SJSA1 (cell line): ENCODE data around the gene TFCP2L1. TPM values are rescaled to one million over a fixed set of nuclear protein-coding genes. Genes with fewer than 3 reads are reported as not detected.
"Not testable (repeated sequence)": the region's sequence is repeated elsewhere in the genome, so short reads cannot be mapped to it uniquely, and the experiment has no call there.

ENCODE experiments used
- DNase-seq, 2 experiments: peaks; one replicate each; pipeline ENCODE4 v3.0.0-alpha.2; 2015 to 2020; ENCODE audit warnings: low spot score in 2 of 2, low read depth in 1 of 2
- H3K27ac ChIP-seq: fragments of 250-450 bp; sonication (Bioruptor Pico); 2 replicates; pipeline ENCODE4 v1.5.1; 2020; ENCODE audit warnings: mild to moderate bottlenecking, moderate library complexity
- H3K27me3 ChIP-seq: fragments of 250-450 bp; sonication (Bioruptor Pico); replicated peaks from 2 replicates; pipeline ENCODE4 v1.5.1; 2020; ENCODE audit warnings: mild to moderate bottlenecking, moderate library complexity
- H3K36me3 ChIP-seq: fragments of 250-450 bp; sonication (Bioruptor Pico); 2 replicates; pipeline ENCODE4 v1.5.1; 2020; ENCODE audit warnings: mild to moderate bottlenecking
- H3K4me1 ChIP-seq: fragments of 250-450 bp; sonication (Bioruptor Pico); replicated peaks from 2 replicates; pipeline ENCODE4 v1.6.1; 2021; ENCODE audit warnings: mild to moderate bottlenecking
- H3K4me3 ChIP-seq: fragments of 250-450 bp; sonication (Bioruptor Pico); 2 replicates; pipeline ENCODE4 v1.5.1; 2020; ENCODE audit warnings: mild to moderate bottlenecking
- H3K9me3 ChIP-seq: fragments of 250-450 bp; sonication (Bioruptor Pico); replicated peaks from 2 replicates; pipeline ENCODE4 v1.5.1; 2020; ENCODE audit warnings: mild to moderate bottlenecking
- total RNA-seq: library from RNA; depleted of rRNA; stranded (reverse); fragments of >200 nt; shearing (Covaris generic); gene quantifications from 2 replicates; pipeline ENCODE4 v1.2.3, GENCODE V29; 2014

Gene TFCP2L1
- total RNA-seq, 1 experiment from 2014 or later, result not detected

DNA sequence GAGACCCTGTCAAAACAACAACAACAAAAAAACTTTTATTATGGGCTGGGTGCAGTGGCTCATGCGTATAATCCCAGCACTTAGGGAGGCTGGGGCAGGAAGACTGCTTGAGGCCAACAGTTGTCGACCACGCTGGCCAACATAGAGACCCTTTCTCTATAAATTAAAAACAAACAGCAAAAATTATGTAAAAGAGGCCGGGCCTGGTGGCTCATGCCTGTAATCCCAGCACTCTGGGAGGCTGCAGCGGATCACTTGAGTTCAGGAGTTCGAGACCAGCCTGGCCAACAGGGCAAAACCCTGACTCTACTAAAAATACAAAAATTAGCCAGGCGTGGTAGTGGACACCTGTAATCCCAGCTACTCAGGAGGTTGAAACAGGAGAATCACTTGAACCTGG, 15.6 kb downstream of the TFCP2L1 start:
- H3K4me3 ChIP-seq, result not testable (repeated sequence)

DNA sequence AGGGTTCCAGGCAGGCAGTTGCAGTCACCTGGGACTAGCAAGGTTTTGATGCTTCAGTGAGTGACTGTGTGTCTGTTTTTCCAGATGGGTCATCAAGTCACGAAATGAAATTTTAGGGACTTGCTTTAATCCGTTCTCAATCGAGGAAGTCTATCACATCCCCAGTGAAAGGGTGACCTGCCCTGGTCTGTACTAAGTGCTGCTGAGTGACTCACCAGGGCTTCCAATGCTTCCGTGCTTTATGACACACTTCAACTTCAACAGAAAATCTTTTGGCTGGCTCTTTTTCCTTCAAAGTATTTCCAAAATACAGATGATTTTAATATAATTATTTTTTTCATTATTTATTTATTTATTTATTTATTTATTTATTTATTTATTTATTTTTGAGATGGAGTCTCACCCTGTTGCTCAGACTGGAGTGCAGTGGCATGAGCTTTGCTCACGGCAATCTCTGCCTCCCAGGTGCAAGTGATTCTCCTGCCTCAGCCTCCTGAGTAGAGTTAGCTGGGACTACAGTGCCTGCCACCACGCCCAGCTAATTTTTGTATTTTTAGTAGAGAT, 18.4 kb downstream of the TFCP2L1 start:
- Histone ChIP-seq H3K4me3 (no peak overlapping the region), H3K27me3 (no peaks in the 10 kb centered on the region; the same call in 1 of the 2 replicates), H3K4me1 (no peaks in the 10 kb centered on the region), H3K9me3 (no peaks in the 10 kb centered on the region), H3K27ac (no peak overlapping the region), H3K36me3 (no peaks in the 10 kb centered on the region)
- no peak for DNase-seq

More for the DNA sequence above, 15.6 kb downstream of the TFCP2L1 start:
- not testable (repeated sequence) for H3K36me3 ChIP-seq, H3K27ac ChIP-seq, H3K9me3 ChIP-seq, H3K4me1 ChIP-seq, DNase-seq
- peaks cover 13% of the 10 kb centered on the region for H3K27me3 ChIP-seq

DNA sequence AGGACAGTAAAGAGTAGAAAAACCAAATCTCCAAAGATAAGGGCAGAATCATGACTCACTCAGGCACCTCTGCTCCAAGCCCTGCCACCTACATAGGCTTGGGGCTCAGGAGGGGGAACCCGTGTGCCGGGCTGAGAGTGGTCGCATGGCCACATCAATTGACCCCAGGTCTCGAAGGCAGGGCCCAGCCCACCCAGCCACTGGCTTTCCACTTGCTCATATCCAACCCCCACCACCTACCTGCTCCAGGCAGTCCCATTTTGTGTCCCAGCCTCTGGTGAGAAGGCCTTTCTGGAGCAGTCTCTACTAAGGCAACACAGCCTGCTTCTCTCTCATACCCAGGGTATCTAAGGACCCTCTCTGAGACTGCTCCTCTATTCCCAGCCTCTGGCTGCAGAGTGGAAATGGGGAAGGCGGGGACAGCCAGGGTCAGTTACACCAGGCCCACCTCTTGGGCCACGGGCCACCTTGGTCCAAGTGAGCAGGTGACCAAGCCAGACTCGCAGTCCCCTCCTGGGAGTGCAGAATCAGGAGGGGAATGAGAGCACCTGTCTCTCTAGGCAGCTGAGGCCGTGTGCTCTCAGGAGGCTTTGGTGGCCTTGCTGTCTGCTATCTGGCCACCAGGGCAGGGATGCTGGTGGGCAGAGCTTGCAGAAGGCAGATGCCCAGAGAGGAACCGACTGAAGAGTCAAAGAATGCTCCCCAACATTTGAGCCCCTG, 20.8 kb downstream of the TFCP2L1 start:
- no peaks in the 10 kb centered on the region for H3K36me3 ChIP-seq

DNA sequence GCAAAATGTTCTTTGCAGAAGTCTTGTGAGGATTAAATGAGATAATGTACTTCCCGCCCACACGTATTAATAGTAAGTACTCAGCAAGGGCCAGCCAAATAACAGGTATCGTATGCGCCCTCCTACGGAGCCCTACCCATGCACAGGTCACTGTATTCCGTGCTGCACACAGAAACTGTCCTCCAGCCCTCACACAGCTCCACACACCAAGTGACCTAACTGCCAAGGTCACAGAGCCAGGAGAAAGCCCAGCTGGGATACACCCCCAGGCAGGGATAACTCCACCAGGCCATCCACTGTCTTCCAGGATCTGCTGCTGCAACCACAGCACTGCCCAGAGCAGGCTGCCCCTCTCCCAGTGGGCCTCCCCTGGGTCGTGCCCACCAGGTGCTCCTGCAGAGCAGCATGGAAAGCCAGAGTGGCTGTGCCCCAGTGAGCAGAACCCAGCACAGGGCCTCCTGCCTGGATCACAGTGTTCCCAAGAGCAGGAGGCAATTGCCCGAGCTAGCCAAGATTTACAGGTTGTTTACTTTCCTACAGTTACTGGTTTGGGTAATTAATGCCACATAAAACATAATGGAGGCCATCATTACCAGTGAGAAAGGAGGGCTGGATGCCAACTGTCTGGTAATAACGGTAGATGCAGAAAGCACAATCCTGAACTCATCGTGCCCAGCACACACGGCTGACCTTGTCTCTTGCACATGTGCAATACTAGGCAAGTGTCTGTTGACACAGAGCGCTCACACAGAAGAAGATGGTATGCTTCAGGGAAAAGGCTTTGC, 24.4 kb downstream of the TFCP2L1 start:
- H3K4me3 ChIP-seq, result no peak overlapping the region
- 0 out of 2 replicates have a peak, but pooled peaks cover 5% of the 10 kb centered on the region for H3K27me3 ChIP-seq
- no peaks in the 10 kb centered on the region for H3K4me1 ChIP-seq
- no peaks in the 10 kb centered on the region for H3K36me3 ChIP-seq
- DNase-seq, result no peak
- H3K27ac ChIP-seq, result no peak overlapping the region
- H3K9me3 ChIP-seq, result no peaks in the 10 kb centered on the region

More for the DNA sequence above, 20.8 kb downstream of the TFCP2L1 start:
- H3K27ac ChIP-seq, result no peak overlapping the region
- peaks cover 5% of the 10 kb centered on the region; the same call in 1 of the 2 replicates for H3K27me3 ChIP-seq
- no peak overlapping the region for H3K4me3 ChIP-seq
- H3K4me1 ChIP-seq, result no peaks in the 10 kb centered on the region
- no peaks in the 10 kb centered on the region for H3K9me3 ChIP-seq
- no peak for DNase-seq

DNA sequence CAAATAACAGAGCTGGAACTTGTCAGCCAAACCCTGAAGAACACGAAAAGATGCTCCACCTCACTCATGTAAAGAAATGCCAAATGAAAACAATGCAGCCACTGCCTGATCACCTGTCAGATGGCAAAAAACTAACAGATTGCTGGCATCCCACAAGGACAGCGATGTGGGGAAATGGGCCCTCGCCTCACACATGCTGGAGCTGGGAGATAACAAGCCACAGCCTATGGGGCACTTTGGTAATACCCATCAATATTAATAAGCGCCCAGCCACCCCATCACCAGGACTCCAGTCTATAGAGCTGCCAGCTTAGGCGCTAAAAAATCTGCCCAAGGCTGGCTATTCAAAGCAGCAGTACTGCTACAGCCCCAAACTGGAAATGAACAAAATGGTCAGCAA, 27.0 kb downstream of the TFCP2L1 start:
- no peaks in the 10 kb centered on the region for H3K4me1 ChIP-seq
- DNase-seq, result no peak
- H3K27ac ChIP-seq, result no peak overlapping the region
- H3K9me3 ChIP-seq, result no peaks in the 10 kb centered on the region
- H3K4me3 ChIP-seq, result no peak overlapping the region
- H3K36me3 ChIP-seq, result no peaks in the 10 kb centered on the region
- H3K27me3 ChIP-seq, result 0 out of 2 replicates have a peak, but pooled peaks cover 5% of the 10 kb centered on the region

DNA sequence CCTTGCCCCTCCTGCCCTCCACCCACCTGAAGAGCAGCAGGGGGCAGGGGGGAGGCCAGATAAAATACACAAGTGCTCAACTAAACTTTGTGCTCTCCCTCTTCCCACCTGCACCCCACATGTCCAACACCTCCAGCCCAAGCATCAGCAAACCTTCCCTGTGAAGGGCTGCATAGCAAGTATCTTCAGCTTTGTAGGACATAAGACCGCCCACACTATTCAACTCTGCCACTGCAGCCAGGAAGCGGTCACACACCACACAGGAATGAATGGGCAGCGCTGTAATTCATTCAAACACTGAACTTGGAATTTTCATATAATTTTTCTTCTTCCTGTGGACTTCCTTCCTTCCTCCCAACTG, 27.5 kb downstream of the TFCP2L1 start:
- no peak for DNase-seq
- H3K36me3 ChIP-seq, result no peaks in the 10 kb centered on the region
- H3K4me1 ChIP-seq, result no peaks in the 10 kb centered on the region
- no peak overlapping the region for H3K4me3 ChIP-seq
- 0 out of 2 replicates have a peak, but pooled peaks cover 5% of the 10 kb centered on the region for H3K27me3 ChIP-seq
- H3K27ac ChIP-seq, result no peak overlapping the region
- no peaks in the 10 kb centered on the region for H3K9me3 ChIP-seq

DNA sequence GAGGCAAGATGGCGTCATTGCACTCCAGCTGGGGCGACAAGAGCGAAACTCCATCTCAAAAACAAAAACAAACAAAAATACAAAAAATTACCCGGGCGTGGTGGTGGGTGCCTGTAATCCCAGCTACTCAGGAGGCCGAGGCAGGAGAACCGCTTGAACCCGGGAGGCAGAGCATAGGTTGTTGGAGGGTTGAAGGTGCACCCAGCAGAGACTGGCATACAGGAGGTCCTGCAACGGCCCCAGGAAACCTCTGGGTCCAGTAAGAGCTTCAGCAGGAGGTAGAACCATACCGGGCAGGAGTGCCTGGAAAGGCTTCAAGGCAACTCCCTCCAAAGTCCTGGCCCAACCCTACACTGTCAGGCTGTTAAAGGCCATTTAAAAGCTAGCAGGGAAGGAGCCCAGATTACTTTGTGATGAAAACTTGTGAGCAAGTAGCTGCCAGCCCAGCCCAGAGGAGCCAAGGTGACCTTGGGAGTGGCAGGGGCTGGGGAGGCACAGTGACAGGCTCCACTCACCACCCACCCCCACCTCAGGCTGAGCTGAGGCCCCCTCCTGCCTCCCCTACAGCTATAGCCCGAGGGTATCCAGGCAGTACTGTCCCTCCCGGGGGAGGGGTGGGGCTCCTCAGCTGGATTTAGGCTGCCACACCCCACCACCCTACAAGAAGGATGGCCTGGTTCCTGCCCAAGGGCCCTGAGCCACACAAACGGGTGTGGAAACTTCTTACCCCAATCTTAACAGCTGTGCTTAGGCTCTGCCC, 28.1 kb downstream of the TFCP2L1 start:
- no peak overlapping the region for H3K4me3 ChIP-seq
- DNase-seq, result no peak
- H3K27ac ChIP-seq, result no peak overlapping the region
- no peaks in the 10 kb centered on the region for H3K36me3 ChIP-seq
- no peaks in the 10 kb centered on the region for H3K9me3 ChIP-seq
- 0 out of 2 replicates have a peak, but pooled peaks cover 5% of the 10 kb centered on the region for H3K27me3 ChIP-seq
- no peaks in the 10 kb centered on the region for H3K4me1 ChIP-seq

DNA sequence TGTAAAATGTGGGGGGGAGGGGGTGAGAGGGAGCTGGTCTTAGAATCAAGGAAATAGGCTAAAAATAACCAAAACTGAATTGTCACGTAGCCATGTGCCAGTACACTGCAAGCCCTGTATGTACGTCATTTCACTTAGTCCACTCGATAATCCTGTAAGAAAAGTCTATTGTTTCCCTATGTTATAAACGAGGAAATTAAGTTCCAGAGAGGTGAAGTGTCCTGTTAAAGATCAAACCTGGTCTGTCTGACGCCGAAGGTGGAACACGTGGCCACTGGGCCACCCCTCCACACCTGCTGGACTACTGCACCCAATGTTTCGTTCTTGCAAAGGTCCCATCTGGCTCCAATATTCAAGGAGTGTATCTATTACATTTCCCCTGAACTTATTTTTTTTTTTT, 29.6 kb downstream of the TFCP2L1 start:
- Histone ChIP-seq H3K4me1 (no peaks in the 10 kb centered on the region), H3K27ac (no peak overlapping the region), H3K9me3 (no peaks in the 10 kb centered on the region), H3K27me3 (0 out of 2 replicates have a peak, but pooled peaks cover 5% of the 10 kb centered on the region), H3K36me3 (no peaks in the 10 kb centered on the region), H3K4me3 (no peak overlapping the region)
- DNase-seq, result no peak

DNA sequence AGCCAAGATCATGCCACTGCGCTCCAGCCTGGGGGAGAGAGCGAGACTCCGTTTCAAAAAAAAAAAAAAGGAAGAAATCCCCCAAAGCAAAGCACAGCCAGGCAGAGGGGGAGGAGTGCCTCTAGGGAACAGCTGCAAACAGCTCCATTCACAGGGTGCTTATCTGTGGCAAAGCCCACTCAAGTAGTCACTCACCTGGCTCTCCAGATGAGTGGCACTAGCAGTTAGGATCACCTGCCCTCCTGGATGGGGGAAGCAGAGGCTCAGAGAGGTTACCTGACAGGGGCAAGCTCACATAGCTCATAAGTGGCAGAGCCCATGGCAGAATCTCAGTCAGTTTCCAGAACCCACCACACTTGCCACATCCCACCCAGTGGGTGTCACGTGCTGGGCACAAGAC, 30.3 kb downstream of the TFCP2L1 start:
- H3K9me3 ChIP-seq, result no peaks in the 10 kb centered on the region
- H3K27ac ChIP-seq, result no peak overlapping the region
- no peaks in the 10 kb centered on the region for H3K4me1 ChIP-seq
- H3K27me3 ChIP-seq, result 0 out of 2 replicates have a peak, but pooled peaks cover 4% of the 10 kb centered on the region
- H3K36me3 ChIP-seq, result no peaks in the 10 kb centered on the region
- no peak overlapping the region for H3K4me3 ChIP-seq
- no peak for DNase-seq

DNA sequence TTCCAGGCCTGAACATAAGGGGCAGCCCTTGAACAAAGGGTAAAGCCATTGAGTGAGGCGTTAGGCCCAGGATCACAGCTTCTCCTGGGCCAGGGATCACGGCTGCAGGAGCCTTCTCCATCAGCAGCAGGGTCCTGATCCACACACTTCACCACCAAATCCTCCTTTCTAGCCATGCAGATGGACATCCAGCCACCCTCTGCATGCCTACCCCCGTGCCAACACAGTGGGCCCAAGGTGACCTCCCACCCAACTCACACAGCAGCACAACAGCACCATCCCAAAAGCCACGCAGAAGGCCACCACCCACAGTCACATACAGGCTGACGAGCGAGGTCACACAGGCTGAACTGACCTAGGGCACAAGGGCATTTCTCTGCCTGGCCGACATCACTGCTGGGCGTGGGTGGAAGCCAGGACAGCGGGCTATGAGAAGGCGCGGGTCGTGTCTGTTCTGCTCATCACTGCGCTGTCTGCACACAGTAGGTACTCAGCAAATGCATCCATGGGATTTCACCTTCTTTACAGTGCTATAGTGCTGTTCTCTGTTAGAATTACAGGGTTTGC, 31.2 kb downstream of the TFCP2L1 start:
- H3K4me3 ChIP-seq, result no peak overlapping the region
- H3K9me3 ChIP-seq, result no peaks in the 10 kb centered on the region
- no peak for DNase-seq
- H3K27ac ChIP-seq, result no peak overlapping the region
- H3K27me3 ChIP-seq, result no peaks in the 10 kb centered on the region
- H3K4me1 ChIP-seq, result no peaks in the 10 kb centered on the region
- no peaks in the 10 kb centered on the region for H3K36me3 ChIP-seq

DNA sequence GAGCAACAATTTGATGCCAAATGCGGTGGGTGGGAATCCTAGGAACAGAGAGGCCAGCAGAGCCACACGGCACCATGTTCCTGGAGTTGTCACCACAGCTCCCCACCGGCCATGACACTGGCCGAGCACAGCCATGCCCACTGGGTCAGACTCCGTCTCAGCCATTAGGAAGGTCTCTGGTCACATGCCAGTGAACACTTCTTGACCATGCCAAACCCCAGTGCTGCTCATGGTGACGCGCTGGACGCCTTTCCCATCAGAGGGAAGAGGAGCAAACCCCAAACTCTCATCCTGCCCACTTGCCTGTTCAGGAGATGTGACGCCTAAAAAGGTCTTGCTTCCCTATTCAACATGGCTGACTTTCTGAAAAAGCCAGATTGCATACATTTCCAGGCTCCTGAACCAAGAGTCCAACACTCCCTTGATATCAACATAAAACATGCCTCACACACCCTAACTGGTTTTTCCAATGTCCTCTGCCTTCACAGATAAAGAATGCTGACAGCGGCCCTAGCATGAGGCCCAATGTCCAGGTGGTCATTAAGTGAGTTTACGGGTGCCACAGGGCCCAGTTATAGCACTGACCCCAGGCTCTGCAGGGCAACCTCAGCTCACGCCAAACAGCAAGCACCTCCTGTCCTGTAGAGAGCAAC, 31.9 kb downstream of the TFCP2L1 start:
- Histone ChIP-seq H3K9me3 (no peaks in the 10 kb centered on the region), H3K4me1 (no peaks in the 10 kb centered on the region), H3K4me3 (no peak overlapping the region), H3K27me3 (no peaks in the 10 kb centered on the region), H3K27ac (no peak overlapping the region), H3K36me3 (no peaks in the 10 kb centered on the region)
- no peak for DNase-seq

DNA sequence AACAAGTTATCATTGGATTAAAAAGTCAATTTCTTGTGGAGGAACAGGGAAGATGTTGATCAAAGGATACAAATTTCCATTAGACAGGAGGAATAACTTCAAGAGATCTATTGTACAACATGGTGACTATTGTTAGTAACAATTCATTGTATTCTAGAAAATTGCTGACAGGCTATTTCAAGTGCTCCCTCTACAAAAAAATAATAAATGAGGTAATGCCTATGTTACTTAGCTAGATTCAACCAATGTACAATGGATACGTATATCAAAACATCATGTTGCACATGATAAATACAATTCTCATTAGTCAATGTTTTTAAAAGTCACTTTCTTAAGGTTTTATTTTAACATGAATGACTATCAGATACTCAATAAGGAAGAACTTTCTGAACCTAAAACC, 33.5 kb downstream of the TFCP2L1 start:
- no peak for DNase-seq

More for the DNA sequence above, 33.5 kb downstream of the TFCP2L1 start:
- Histone ChIP-seq H3K4me3 (no peak overlapping the region), H3K36me3 (no peaks in the 10 kb centered on the region), H3K27ac (no peak overlapping the region), H3K9me3 (no peaks in the 10 kb centered on the region), H3K4me1 (no peaks in the 10 kb centered on the region), H3K27me3 (no peaks in the 10 kb centered on the region)
